WTC11 (cell line): Measurements from ENCODE around the gene KDM4C. TPM values are rescaled to one million over a fixed set of nuclear protein-coding genes. Genes with fewer than 3 reads are reported as not detected.

Experiments used
- ATAC-seq: fragments of 200-7000 bp; cut with Tn5 transposase; 2 replicates; pipeline ENCODE4 v1.10.0; 2021; ENCODE audit warnings: mild to moderate bottlenecking, moderate library complexity
- CTCF ChIA-PET: fragments of 300-600 bp; sonication (Branson Sonifier 250); formaldehyde crosslinking; loops from one replicate; lab custom pipeline; 2021; ENCODE audit warnings: antibody characterized with exemption; lab: Charles Lee
- POLR2A ChIA-PET: fragments of 350-600 bp; sonication (Branson Sonifier 250); formaldehyde crosslinking; loops from one replicate; lab custom pipeline; 2021; ENCODE audit warnings: antibody characterized with exemption; lab: Charles Lee
- DNase-seq: peaks from one replicate; pipeline ENCODE4 v3.0.0; 2021; ENCODE audit warnings: low spot score
- H3K27ac Mint-ChIP-seq: 2 replicates; pipeline ENCODE4 v1.8.0; 2021; ENCODE audit warnings: mixed read lengths
- H3K27me3 Mint-ChIP-seq: 2 replicates; pipeline ENCODE4 v1.8.0; 2021; ENCODE audit warnings: low read depth, mild to moderate bottlenecking, moderate library complexity, mixed read lengths
- H3K36me3 Mint-ChIP-seq: 2 replicates; pipeline ENCODE4 v1.8.0; 2021; ENCODE audit warnings: mixed read lengths
- H3K4me1 Mint-ChIP-seq: 2 replicates; pipeline ENCODE4 v1.8.0; 2022; ENCODE audit warnings: mixed read lengths
- H3K4me3 Mint-ChIP-seq: 2 replicates; pipeline ENCODE4 v1.8.0; 2021; ENCODE audit warnings: mild to moderate bottlenecking, moderate library complexity, mixed read lengths
- H3K9me3 Mint-ChIP-seq: 2 replicates; pipeline ENCODE4 v1.8.0; 2021; ENCODE audit warnings: mixed read lengths
- ESRRA ChIP-seq: sonication (generic); formaldehyde crosslinking; IDR thresholded peaks from 2 replicates; pipeline ENCODE4 v1.8.1; 2022; ENCODE audit warnings: mild to moderate bottlenecking, missing genetic modification reagents, borderline replicate concordance
- ETV6 ChIP-seq: sonication (generic); formaldehyde crosslinking; IDR thresholded peaks from 2 replicates; pipeline ENCODE4 v1.8.1; 2022; ENCODE audit warnings: mild to moderate bottlenecking, missing genetic modification reagents
- RELA ChIP-seq: sonication (generic); formaldehyde crosslinking; IDR thresholded peaks from 2 replicates; pipeline ENCODE4 v1.8.1; 2022; ENCODE audit warnings: missing genetic modification reagents, mild to moderate bottlenecking, borderline replicate concordance
- SMAD4 ChIP-seq: sonication (generic); formaldehyde crosslinking; IDR thresholded peaks from 2 replicates; pipeline ENCODE4 v1.8.0; 2022; ENCODE audit warnings: mild to moderate bottlenecking, missing genetic modification reagents
- SOX15 ChIP-seq: fragments of 250-450 bp; sonication (Bioruptor Pico); IDR thresholded peaks from 2 replicates; pipeline ENCODE4 v1.9.0; 2021; ENCODE audit warnings: mild to moderate bottlenecking
- ZNF121 ChIP-seq: sonication (generic); formaldehyde crosslinking; IDR thresholded peaks from 2 replicates; pipeline ENCODE4 v1.8.0; 2023; ENCODE audit warnings: missing genetic modification reagents
- ZNF317 ChIP-seq: sonication (generic); formaldehyde crosslinking; IDR thresholded peaks from 2 replicates; pipeline ENCODE4 v1.8.1; 2023; ENCODE audit warnings: low read depth, mild to moderate bottlenecking, moderate library complexity, missing genetic modification reagents, borderline replicate concordance
- ZNF396 ChIP-seq: fragments of 250-450 bp; sonication (Bioruptor Pico); IDR thresholded peaks from 2 replicates; pipeline ENCODE4 v1.8.0; 2021; ENCODE audit warnings: mild to moderate bottlenecking, moderate library complexity, borderline replicate concordance
- ZNF416 ChIP-seq: fragments of 250-450 bp; sonication (Bioruptor Pico); IDR thresholded peaks from 2 replicates; pipeline ENCODE4 v1.9.0; 2021; ENCODE audit warnings: mild to moderate bottlenecking, inconsistent platforms
- ZNF423 ChIP-seq: fragments of 250-450 bp; sonication (Bioruptor Pico); IDR thresholded peaks from 2 replicates; pipeline ENCODE4 v2.1.2; 2022; ENCODE audit warnings: mild to moderate bottlenecking, moderate library complexity
- total RNA-seq: library from RNA; stranded (reverse); gene quantifications from 3 replicates; pipeline ENCODE4 v1.2.3, GENCODE V29; 2021
- TF ChIP-seq, protein P1 (sequence below): sonication (generic); formaldehyde crosslinking; conservative IDR thresholded peaks from 2 replicates; pipeline ENCODE4 v1.8.1; 2023; ENCODE audit warnings: mild to moderate bottlenecking, low read depth, missing genetic modification reagents, moderate library complexity
- TF ChIP-seq, protein P2 (sequence below): sonication (generic); formaldehyde crosslinking; IDR thresholded peaks from 2 replicates; pipeline ENCODE4 v1.8.1; 2023; ENCODE audit warnings: mild to moderate bottlenecking, moderate library complexity, missing genetic modification reagents
- TF ChIP-seq, protein P3 (sequence below): sonication (generic); formaldehyde crosslinking; IDR thresholded peaks from 2 replicates; pipeline ENCODE4 v1.8.1; 2022; ENCODE audit warnings: missing genetic modification reagents, borderline replicate concordance
- TF ChIP-seq, protein P4 (sequence below): sonication (generic); formaldehyde crosslinking; IDR thresholded peaks from 2 replicates; pipeline ENCODE4 v1.8.0; 2023; ENCODE audit warnings: mild to moderate bottlenecking, missing genetic modification reagents
- TF ChIP-seq, protein P5 (sequence below): sonication (generic); formaldehyde crosslinking; IDR thresholded peaks from 2 replicates; pipeline ENCODE4 v1.8.1; 2022; ENCODE audit warnings: low read depth, missing genetic modification reagents, borderline replicate concordance
- TF ChIP-seq, protein P6 (sequence below): sonication (generic); formaldehyde crosslinking; IDR thresholded peaks from 2 replicates; pipeline ENCODE4 v1.8.1; 2022; ENCODE audit warnings: low read depth, mild to moderate bottlenecking, moderate library complexity, missing genetic modification reagents, borderline replicate concordance
- TF ChIP-seq, protein P7 (sequence below): sonication (generic); formaldehyde crosslinking; IDR thresholded peaks from 2 replicates; pipeline ENCODE4 v1.8.1; 2023; ENCODE audit warnings: mild to moderate bottlenecking, missing genetic modification reagents, moderate library complexity
- TF ChIP-seq, protein P8 (sequence below): sonication (generic); formaldehyde crosslinking; IDR thresholded peaks from 2 replicates; pipeline ENCODE4 v1.8.1; 2022; ENCODE audit warnings: mild to moderate bottlenecking, missing genetic modification reagents, moderate library complexity, borderline replicate concordance

The KDM4C gene
- total RNA-seq, 1 experiment from 2014 or later: 29.2 TPM

DNA sequence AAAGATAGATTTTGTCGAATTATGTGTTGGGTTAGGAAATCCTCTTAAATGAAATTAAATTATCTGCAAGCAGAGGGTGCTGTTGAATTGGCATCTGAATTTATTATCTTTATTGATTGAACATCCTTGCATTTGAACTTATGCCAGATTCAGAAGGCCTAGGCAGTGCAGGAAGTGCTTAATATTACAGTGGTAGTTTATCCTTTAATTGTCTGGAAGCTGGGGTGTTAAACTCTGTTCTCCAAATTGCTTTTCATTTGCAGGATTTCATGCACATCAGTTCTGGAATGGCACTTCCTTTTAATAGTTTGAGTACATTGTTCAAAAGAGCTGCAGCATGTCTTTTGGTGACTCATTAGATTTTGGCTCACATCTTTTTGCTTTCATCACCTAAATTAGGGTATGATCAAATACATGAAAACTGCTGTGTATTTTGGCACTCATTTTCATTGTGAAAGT, 186.3 kb downstream of the KDM4C start:
- ChIA-PET CTCF (interaction anchor here (0.8 to 1.0 kb wide), 2 partner anchors 12 to 416 kb away, joined by 4 read pairs; no protein-coding TSS in a partner anchor), POLR2A (no interaction called here)
- DNase-seq (no peak), ATAC-seq (no peak)
- Mint-ChIP-seq H3K9me3 (peaks cover 12% of the 10 kb centered on the region), H3K27ac (no peak overlapping the region), H3K36me3 (peaks cover 13% of the 10 kb centered on the region), H3K27me3 (no peaks in the 10 kb centered on the region), H3K4me3 (no peak overlapping the region), H3K4me1 (peaks cover 8% of the 10 kb centered on the region; the same call in 1 of the 2 replicates)
- TF ChIP-seq ETV6: no peak
- TF ChIP-seq, protein P1, sequence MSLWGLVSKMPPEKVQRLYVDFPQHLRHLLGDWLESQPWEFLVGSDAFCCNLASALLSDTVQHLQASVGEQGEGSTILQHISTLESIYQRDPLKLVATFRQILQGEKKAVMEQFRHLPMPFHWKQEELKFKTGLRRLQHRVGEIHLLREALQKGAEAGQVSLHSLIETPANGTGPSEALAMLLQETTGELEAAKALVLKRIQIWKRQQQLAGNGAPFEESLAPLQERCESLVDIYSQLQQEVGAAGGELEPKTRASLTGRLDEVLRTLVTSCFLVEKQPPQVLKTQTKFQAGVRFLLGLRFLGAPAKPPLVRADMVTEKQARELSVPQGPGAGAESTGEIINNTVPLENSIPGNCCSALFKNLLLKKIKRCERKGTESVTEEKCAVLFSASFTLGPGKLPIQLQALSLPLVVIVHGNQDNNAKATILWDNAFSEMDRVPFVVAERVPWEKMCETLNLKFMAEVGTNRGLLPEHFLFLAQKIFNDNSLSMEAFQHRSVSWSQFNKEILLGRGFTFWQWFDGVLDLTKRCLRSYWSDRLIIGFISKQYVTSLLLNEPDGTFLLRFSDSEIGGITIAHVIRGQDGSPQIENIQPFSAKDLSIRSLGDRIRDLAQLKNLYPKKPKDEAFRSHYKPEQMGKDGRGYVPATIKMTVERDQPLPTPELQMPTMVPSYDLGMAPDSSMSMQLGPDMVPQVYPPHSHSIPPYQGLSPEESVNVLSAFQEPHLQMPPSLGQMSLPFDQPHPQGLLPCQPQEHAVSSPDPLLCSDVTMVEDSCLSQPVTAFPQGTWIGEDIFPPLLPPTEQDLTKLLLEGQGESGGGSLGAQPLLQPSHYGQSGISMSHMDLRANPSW (CRISPR knock-in tag): no peak
- TF ChIP-seq, protein P2, sequence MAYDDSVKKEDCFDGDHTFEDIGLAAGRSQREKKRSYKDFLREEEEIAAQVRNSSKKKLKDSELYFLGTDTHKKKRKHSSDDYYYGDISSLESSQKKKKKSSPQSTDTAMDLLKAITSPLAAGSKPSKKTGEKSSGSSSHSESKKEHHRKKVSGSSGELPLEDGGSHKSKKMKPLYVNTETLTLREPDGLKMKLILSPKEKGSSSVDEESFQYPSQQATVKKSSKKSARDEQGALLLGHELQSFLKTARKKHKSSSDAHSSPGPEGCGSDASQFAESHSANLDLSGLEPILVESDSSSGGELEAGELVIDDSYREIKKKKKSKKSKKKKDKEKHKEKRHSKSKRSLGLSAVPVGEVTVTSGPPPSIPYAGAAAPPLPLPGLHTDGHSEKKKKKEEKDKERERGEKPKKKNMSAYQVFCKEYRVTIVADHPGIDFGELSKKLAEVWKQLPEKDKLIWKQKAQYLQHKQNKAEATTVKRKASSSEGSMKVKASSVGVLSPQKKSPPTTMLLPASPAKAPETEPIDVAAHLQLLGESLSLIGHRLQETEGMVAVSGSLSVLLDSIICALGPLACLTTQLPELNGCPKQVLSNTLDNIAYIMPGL (CRISPR knock-in tag): no peak
- TF ChIP-seq SMAD4 (CRISPR knock-in tag): no peak
- TF ChIP-seq, protein P3, sequence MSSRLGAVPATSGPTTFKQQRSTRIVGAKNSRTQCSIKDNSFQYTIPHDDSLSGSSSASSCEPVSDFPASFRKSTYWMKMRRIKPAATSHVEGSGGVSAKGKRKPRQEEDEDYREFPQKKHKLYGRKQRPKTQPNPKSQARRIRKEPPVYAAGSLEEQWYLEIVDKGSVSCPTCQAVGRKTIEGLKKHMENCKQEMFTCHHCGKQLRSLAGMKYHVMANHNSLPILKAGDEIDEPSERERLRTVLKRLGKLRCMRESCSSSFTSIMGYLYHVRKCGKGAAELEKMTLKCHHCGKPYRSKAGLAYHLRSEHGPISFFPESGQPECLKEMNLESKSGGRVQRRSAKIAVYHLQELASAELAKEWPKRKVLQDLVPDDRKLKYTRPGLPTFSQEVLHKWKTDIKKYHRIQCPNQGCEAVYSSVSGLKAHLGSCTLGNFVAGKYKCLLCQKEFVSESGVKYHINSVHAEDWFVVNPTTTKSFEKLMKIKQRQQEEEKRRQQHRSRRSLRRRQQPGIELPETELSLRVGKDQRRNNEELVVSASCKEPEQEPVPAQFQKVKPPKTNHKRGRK (CRISPR knock-in tag): no peak
- TF ChIP-seq ZNF423 (CRISPR knock-in tag): no peak
- TF ChIP-seq, protein P4, sequence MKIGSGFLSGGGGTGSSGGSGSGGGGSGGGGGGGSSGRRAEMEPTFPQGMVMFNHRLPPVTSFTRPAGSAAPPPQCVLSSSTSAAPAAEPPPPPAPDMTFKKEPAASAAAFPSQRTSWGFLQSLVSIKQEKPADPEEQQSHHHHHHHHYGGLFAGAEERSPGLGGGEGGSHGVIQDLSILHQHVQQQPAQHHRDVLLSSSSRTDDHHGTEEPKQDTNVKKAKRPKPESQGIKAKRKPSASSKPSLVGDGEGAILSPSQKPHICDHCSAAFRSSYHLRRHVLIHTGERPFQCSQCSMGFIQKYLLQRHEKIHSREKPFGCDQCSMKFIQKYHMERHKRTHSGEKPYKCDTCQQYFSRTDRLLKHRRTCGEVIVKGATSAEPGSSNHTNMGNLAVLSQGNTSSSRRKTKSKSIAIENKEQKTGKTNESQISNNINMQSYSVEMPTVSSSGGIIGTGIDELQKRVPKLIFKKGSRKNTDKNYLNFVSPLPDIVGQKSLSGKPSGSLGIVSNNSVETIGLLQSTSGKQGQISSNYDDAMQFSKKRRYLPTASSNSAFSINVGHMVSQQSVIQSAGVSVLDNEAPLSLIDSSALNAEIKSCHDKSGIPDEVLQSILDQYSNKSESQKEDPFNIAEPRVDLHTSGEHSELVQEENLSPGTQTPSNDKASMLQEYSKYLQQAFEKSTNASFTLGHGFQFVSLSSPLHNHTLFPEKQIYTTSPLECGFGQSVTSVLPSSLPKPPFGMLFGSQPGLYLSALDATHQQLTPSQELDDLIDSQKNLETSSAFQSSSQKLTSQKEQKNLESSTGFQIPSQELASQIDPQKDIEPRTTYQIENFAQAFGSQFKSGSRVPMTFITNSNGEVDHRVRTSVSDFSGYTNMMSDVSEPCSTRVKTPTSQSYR (CRISPR knock-in tag): no peak
- TF ChIP-seq, protein P5, sequence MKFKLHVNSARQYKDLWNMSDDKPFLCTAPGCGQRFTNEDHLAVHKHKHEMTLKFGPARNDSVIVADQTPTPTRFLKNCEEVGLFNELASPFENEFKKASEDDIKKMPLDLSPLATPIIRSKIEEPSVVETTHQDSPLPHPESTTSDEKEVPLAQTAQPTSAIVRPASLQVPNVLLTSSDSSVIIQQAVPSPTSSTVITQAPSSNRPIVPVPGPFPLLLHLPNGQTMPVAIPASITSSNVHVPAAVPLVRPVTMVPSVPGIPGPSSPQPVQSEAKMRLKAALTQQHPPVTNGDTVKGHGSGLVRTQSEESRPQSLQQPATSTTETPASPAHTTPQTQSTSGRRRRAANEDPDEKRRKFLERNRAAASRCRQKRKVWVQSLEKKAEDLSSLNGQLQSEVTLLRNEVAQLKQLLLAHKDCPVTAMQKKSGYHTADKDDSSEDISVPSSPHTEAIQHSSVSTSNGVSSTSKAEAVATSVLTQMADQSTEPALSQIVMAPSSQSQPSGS (CRISPR knock-in tag): no peak
- no peak for TF ChIP-seq ZNF121 (CRISPR knock-in tag)
- TF ChIP-seq ZNF317 (CRISPR knock-in tag): no peak
- TF ChIP-seq, protein P6, sequence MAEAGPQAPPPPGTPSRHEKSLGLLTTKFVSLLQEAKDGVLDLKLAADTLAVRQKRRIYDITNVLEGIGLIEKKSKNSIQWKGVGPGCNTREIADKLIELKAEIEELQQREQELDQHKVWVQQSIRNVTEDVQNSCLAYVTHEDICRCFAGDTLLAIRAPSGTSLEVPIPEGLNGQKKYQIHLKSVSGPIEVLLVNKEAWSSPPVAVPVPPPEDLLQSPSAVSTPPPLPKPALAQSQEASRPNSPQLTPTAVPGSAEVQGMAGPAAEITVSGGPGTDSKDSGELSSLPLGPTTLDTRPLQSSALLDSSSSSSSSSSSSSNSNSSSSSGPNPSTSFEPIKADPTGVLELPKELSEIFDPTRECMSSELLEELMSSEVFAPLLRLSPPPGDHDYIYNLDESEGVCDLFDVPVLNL (CRISPR knock-in tag): no peak

DNA sequence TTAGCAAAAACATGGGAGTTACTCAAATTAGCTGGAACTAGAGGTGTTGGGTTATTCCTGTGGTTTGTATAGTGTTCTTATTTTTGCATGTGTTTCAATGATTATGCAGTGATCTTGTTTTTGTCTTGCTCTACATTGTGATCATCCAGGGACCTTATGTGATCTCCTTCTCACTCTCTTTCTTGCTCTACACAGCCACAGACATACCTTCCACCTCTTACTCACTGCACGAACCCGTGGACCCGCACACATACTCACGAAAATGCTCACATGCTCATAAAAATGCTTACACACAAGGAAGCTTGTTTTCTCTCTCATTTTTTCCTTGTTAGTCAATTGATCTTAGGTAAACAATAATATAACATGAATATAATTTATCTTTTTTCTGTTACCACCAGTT, 187.1 kb downstream of the KDM4C start:
- H3K4me1 Mint-ChIP-seq: peaks cover 8% of the 10 kb centered on the region; the same call in 1 of the 2 replicates
- peaks cover 20% of the 10 kb centered on the region for H3K36me3 Mint-ChIP-seq
- peak overlapping the region; percentile 3; the same call in 1 of the 2 replicates for H3K27ac Mint-ChIP-seq
- POLR2A ChIA-PET: interaction anchor here (0.6 to 0.7 kb wide), 2 partner anchors 26 to 130 kb away, joined by 3 to 4 read pairs; no protein-coding TSS in a partner anchor
- ATAC-seq (no peak), DNase-seq (no peak)
- H3K27me3 Mint-ChIP-seq: no peaks in the 10 kb centered on the region
- TF ChIP-seq ZNF121 (CRISPR knock-in tag) (no peak), RELA (CRISPR knock-in tag) (no peak), ZNF416 (CRISPR knock-in tag) (no peak), ZNF396 (CRISPR knock-in tag) (no peak), ESRRA (CRISPR knock-in tag) (no peak), SOX15 (no peak)
- TF ChIP-seq, protein P7, sequence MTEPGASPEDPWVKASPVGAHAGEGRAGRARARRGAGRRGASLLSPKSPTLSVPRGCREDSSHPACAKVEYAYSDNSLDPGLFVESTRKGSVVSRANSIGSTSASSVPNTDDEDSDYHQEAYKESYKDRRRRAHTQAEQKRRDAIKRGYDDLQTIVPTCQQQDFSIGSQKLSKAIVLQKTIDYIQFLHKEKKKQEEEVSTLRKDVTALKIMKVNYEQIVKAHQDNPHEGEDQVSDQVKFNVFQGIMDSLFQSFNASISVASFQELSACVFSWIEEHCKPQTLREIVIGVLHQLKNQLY (CRISPR knock-in tag): no peak
- TF ChIP-seq, protein P8, sequence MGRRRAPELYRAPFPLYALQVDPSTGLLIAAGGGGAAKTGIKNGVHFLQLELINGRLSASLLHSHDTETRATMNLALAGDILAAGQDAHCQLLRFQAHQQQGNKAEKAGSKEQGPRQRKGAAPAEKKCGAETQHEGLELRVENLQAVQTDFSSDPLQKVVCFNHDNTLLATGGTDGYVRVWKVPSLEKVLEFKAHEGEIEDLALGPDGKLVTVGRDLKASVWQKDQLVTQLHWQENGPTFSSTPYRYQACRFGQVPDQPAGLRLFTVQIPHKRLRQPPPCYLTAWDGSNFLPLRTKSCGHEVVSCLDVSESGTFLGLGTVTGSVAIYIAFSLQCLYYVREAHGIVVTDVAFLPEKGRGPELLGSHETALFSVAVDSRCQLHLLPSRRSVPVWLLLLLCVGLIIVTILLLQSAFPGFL (CRISPR knock-in tag): no peak
- TF ChIP-seq, protein P5 (CRISPR knock-in tag): no peak
- CTCF ChIA-PET: interaction anchor here (0.8 to 1.0 kb wide), 2 partner anchors 13 to 416 kb away, joined by 4 read pairs; no protein-coding TSS in a partner anchor
- H3K4me3 Mint-ChIP-seq: no peak overlapping the region
- H3K9me3 Mint-ChIP-seq: peaks cover 20% of the 10 kb centered on the region
